H1 (cell line): ENCODE data around the gene ARMC9. TPM values are rescaled to one million over a fixed set of nuclear protein-coding genes. Genes with fewer than 3 reads are reported as not detected.

Experiments used
- CTCF ChIA-PET: fragments of 300-600 bp; sonication (Branson Sonifier 250); formaldehyde crosslinking; loops from one replicate; lab custom pipeline; 2021; ENCODE audit not compliant: partially characterized antibody; lab: Charles Lee
- POLR2A ChIA-PET: fragments of 300-600 bp; sonication (Branson Sonifier 250); formaldehyde crosslinking; loops from one replicate; lab custom pipeline; 2021; ENCODE audit warnings: inconsistent platforms; ENCODE audit not compliant: partially characterized antibody; lab: Charles Lee
- DNase-seq, 2 experiments: peaks; one replicate each; pipeline versions ENCODE4 v3.0.0 to v3.0.0-alpha.2; 2010 to 2022; ENCODE audit warnings: low spot score in 2 of 2, low read depth in 1 of 2, mixed read lengths in 1 of 2
- FAIRE-seq: peaks from 2 replicates; lab custom pipeline; 2011; peaks lifted over from hg19 to GRCh38; lab: Jason Lieb, UNC
- H2AFZ ChIP-seq: 2 replicates; pipeline ENCODE4 v1.8.1; 2012; ENCODE audit warnings: low read length, inconsistent platforms
- H2AK5ac ChIP-seq: 2 replicates; pipeline ENCODE4 v1.6.1; 2013; ENCODE audit warnings: low read depth, low read length
- H2BK120ac ChIP-seq: replicated peaks from 2 replicates; pipeline ENCODE3; 2013; ENCODE audit warnings: low read depth, low read length, inconsistent platforms
- H2BK12ac ChIP-seq: 2 replicates; pipeline ENCODE4 v1.6.1; 2013; ENCODE audit warnings: low read depth, low read length
- H2BK15ac ChIP-seq: 2 replicates; pipeline ENCODE4 v1.6.1; 2013; ENCODE audit warnings: low read length
- H2BK20ac ChIP-seq: 2 replicates; pipeline ENCODE4 v1.6.1; 2013; ENCODE audit warnings: low read length
- H2BK5ac ChIP-seq: 2 replicates; pipeline ENCODE4 v1.6.1; 2013; ENCODE audit warnings: low read depth, low read length
- H3K14ac ChIP-seq: 2 replicates; pipeline ENCODE4 v1.6.1; 2013; ENCODE audit warnings: inconsistent platforms; ENCODE audit not compliant: insufficient read length
- H3K18ac ChIP-seq: 2 replicates; pipeline ENCODE4 v1.6.1; 2013; ENCODE audit warnings: low read length; ENCODE audit errors: extremely low read depth
- H3K23ac ChIP-seq: 2 replicates; pipeline ENCODE4 v1.6.1; 2013; ENCODE audit warnings: inconsistent platforms; ENCODE audit not compliant: insufficient read length
- H3K23me2 ChIP-seq: 2 replicates; pipeline ENCODE4 v1.6.1; 2013; ENCODE audit warnings: low read depth, low read length
- H3K27ac ChIP-seq: 2 replicates; pipeline ENCODE4 v1.6.1; 2011; ENCODE audit warnings: low read depth, low read length, inconsistent platforms
- H3K27me3 ChIP-seq, 4 experiments: replicated peaks in 1 of 4; 1 replicate in 1 of 4; 2 replicates in 3 of 4; pipeline versions ENCODE4 v1.6.1 to v1.8.1; 2011 to 2013; ENCODE audit warnings: low read length in 3 of 4, mild to moderate bottlenecking in 3 of 4, inconsistent platforms in 2 of 4, mixed read lengths in 2 of 4, moderate library complexity in 1 of 4; ENCODE audit not compliant: control insufficient read depth in 3 of 4, insufficient read depth in 3 of 4; ENCODE audit errors: extremely low read depth in 1 of 4
- H3K36me3 ChIP-seq, 4 experiments: 2 replicates each; pipeline versions ENCODE4 v1.6.1 to v1.8.1; 2011 to 2013; ENCODE audit warnings: mild to moderate bottlenecking in 4 of 4, low read length in 3 of 4, moderate library complexity in 2 of 4, control low read depth in 1 of 4, inconsistent platforms in 1 of 4; ENCODE audit not compliant: insufficient read depth in 4 of 4, control insufficient read depth in 2 of 4
- H3K4ac ChIP-seq: replicated peaks from 2 replicates; pipeline ENCODE3; 2013; ENCODE audit warnings: low read length, low read depth, mixed read lengths, inconsistent platforms; ENCODE audit not compliant: insufficient read length
- H3K4me1 ChIP-seq, 4 experiments: replicated peaks in 1 of 4; 1 replicate in 1 of 4; 2 replicates in 3 of 4; pipeline versions ENCODE4 v1.6.1 to v1.8.1; 2011 to 2013; ENCODE audit warnings: low read length in 3 of 4, inconsistent platforms in 2 of 4, mixed read lengths in 1 of 4; ENCODE audit not compliant: insufficient read depth in 4 of 4, control insufficient read depth in 3 of 4
- H3K4me2 ChIP-seq, 2 experiments: 2 replicates each; pipeline versions ENCODE4 v1.6.1 to v1.8.1; 2011 to 2013; ENCODE audit warnings: low read depth in 2 of 2, low read length in 2 of 2, control low read depth in 1 of 2, inconsistent platforms in 1 of 2, mild to moderate bottlenecking in 1 of 2; ENCODE audit not compliant: insufficient read depth in 1 of 2
- H3K4me3 ChIP-seq, 4 experiments: fragments of 200-600, 300-600 bp in 1 of 4; sonication (generic), shearing (Covaris generic), sonication (Bioruptor Twin) in 1 of 4; 2 replicates each; pipeline versions ENCODE4 v1.5.1 to v1.8.1; 2011 to 2016; ENCODE audit warnings: low read length in 4 of 4, low read depth in 3 of 4, control low read depth in 2 of 4, inconsistent platforms in 2 of 4, mild to moderate bottlenecking in 2 of 4, mixed read lengths in 1 of 4, moderate library complexity in 1 of 4; ENCODE audit not compliant: insufficient read depth in 2 of 4; ENCODE audit errors: extremely low read depth in 1 of 4
- H3K56ac ChIP-seq: replicated peaks from 2 replicates; pipeline ENCODE3; 2013; ENCODE audit warnings: low read depth, mild to moderate bottlenecking, mixed read lengths, low read length, inconsistent platforms; ENCODE audit not compliant: insufficient read length
- H3K79me1 ChIP-seq: 2 replicates; pipeline ENCODE4 v1.6.1; 2013; ENCODE audit warnings: low read depth, low read length, control low read depth
- H3K79me2 ChIP-seq, 2 experiments: 2 replicates each; pipeline versions ENCODE4 v1.6.1 to v1.8.1; 2012 to 2013; ENCODE audit warnings: low read length in 2 of 2, mild to moderate bottlenecking in 2 of 2, inconsistent platforms in 1 of 2; ENCODE audit not compliant: insufficient read depth in 2 of 2, control insufficient read depth in 1 of 2
- H3K9ac ChIP-seq, 4 experiments: replicated peaks in 1 of 4; 1 replicate in 1 of 4; 2 replicates in 3 of 4; pipeline versions ENCODE4 v1.6.1 to v1.8.1; 2011 to 2013; ENCODE audit warnings: low read depth in 3 of 4, low read length in 3 of 4, control low read depth in 2 of 4, mild to moderate bottlenecking in 2 of 4, moderate library complexity in 2 of 4, inconsistent platforms in 1 of 4; ENCODE audit errors: extremely low read depth in 1 of 4
- H3K9me3 ChIP-seq, 2 experiments: 2 replicates each; pipeline versions ENCODE4 v1.6.1 to v1.8.1; 2012 to 2013; ENCODE audit warnings: mild to moderate bottlenecking in 2 of 2, moderate library complexity in 2 of 2, control low read depth in 1 of 2, inconsistent platforms in 1 of 2, low read depth in 1 of 2, low read length in 1 of 2, mixed read lengths in 1 of 2; ENCODE audit not compliant: insufficient read depth in 2 of 2
- H4K20me1 ChIP-seq, 2 experiments: replicated peaks in 1 of 2; 2 replicates each; pipeline versions ENCODE3 to v1.8.1; 2011 to 2013; ENCODE audit warnings: inconsistent platforms in 2 of 2, low read length in 2 of 2, mild to moderate bottlenecking in 1 of 2; ENCODE audit not compliant: insufficient read depth in 2 of 2, control insufficient read depth in 1 of 2
- H4K5ac ChIP-seq: 2 replicates; pipeline ENCODE4 v1.6.1; 2013; ENCODE audit warnings: low read length, low read depth, mixed read lengths, inconsistent platforms; ENCODE audit not compliant: insufficient read length
- H4K8ac ChIP-seq: 2 replicates; pipeline ENCODE4 v1.8.0; 2013; ENCODE audit warnings: mild to moderate bottlenecking, moderate library complexity, low read length, inconsistent platforms; ENCODE audit not compliant: insufficient read depth; ENCODE audit errors: extremely low read depth
- H4K91ac ChIP-seq: replicated peaks from 2 replicates; pipeline ENCODE3; 2013; ENCODE audit warnings: low read length, mixed read lengths, inconsistent platforms; ENCODE audit not compliant: insufficient read length
- GTF2F1 ChIP-seq: IDR thresholded peaks from 2 replicates; pipeline ENCODE4 v1.6.1; 2012; ENCODE audit warnings: low read depth, low read length, improper control_type of control experiment, borderline replicate concordance
- POLR2AphosphoS5 ChIP-seq: IDR thresholded peaks from 2 replicates; pipeline ENCODE4 v1.6.1; 2011; ENCODE audit warnings: low read depth, low read length
- WGBS, 2 experiments: shearing (Covaris generic) in 1 of 2; methylation state at CpG; one replicate each; pipeline versions ENCODE4 v1.1.6 to v1.1.7; 2013 to 2015; ENCODE audit warnings: low lambda C conversion rate in 2 of 2, mixed read lengths in 2 of 2, inconsistent platforms in 1 of 2, low coverage in 1 of 2, missing lambda C conversion rate in 1 of 2; ENCODE audit not compliant: insufficient replicate concordance in 2 of 2, insufficient coverage in 1 of 2, insufficient read length in 1 of 2; ENCODE audit errors: extremely low coverage in 1 of 2, missing lambda C conversion rate in 1 of 2; 5-methylcytosine and 5-hydroxymethylcytosine counted together
- polyA plus RNA-seq, 7 experiments: library from polyadenylated mRNA; depleted of rRNA in 3 of 7; stranded (reverse) in 5 of 7; unstranded in 2 of 7; fragments of >200 nt in 5 of 7; fragments of 200-250 nt in 2 of 7; gene quantifications; 1 replicate in 5 of 7; 2 replicates in 1 of 7; 4 replicates in 1 of 7; pipeline versions ENCODE4 v1.2.1 to v1.2.3, GENCODE V29; 2011 to 2013; ENCODE audit warnings: missing spikeins in 2 of 7, mixed read lengths in 2 of 7
- total RNA-seq: library from RNA; stranded (reverse); fragmentation: NEBNext Ultra II Directional; extraction: Animal tissue kit (Norgen Biotek cat#: 25700); gene quantifications from 2 replicates; pipeline ENCODE4 v1.2.1, GENCODE V29; 2021

The ARMC9 gene
- total and polyA plus RNA-seq, 2 of the 8 experiments (the other 6 are each of a cell fraction or from before 2014, with no cell fraction given): 23.2 to 36.1 TPM

- no peak overlapping the region for H2AK5ac ChIP-seq
- H3K79me1 ChIP-seq: no peaks in the 10 kb centered on the region
- H4K8ac ChIP-seq: no peak overlapping the region
- no peak overlapping the region for H2BK15ac ChIP-seq
- H3K36me3 ChIP-seq: no peaks in the 10 kb centered on the region; a peak in 1 of 8 replicates
- H2BK12ac ChIP-seq: no peak overlapping the region
- H3K56ac ChIP-seq: no peak overlapping the region
- peaks cover 0 to 8% (median 4%) of the 10 kb centered on the region in 4 experiments; a peak in 2 of 7 replicates for H3K4me1 ChIP-seq
- no peaks in the 10 kb centered on the region for H3K23me2 ChIP-seq
- H3K79me2 ChIP-seq: no peaks in the 10 kb centered on the region
- no peak overlapping the region for H3K4me3 ChIP-seq
- H2BK20ac ChIP-seq: no peak overlapping the region
- H2BK120ac ChIP-seq: no peak overlapping the region
- 99% methylated on average over 4 of the region's 4 CpGs; no CpG with 5 or more reads in 1 of the 2 experiments for WGBS, 2 experiments
- no peak overlapping the region for H2BK5ac ChIP-seq
- no peak for DNase-seq
- no peak overlapping the region for H3K9ac ChIP-seq
- no peak for FAIRE-seq
- H3K27ac ChIP-seq: no peak overlapping the region
- no peak overlapping the region for H3K23ac ChIP-seq
- TF ChIP-seq GTF2F1: no peak
- no peak for TF ChIP-seq POLR2AphosphoS5
- ChIA-PET POLR2A (interaction anchor here (0.5 kb wide), 1 partner anchor 70 kb away, joined by 4 read pairs; no protein-coding TSS in a partner anchor), CTCF (interaction anchor here (0.7 to 2.6 kb wide), 6 partner anchors 11 to 69 kb away, joined by 3 to 10 read pairs (median 4); no protein-coding TSS in a partner anchor)
- no peak overlapping the region for H3K14ac ChIP-seq
- no peaks in the 10 kb centered on the region for H3K27me3 ChIP-seq
- H3K4ac ChIP-seq: no peak overlapping the region
- no peaks in the 10 kb centered on the region for H3K9me3 ChIP-seq
- H4K5ac ChIP-seq: no peak overlapping the region
- H4K91ac ChIP-seq: no peak overlapping the region
- H3K4me2 ChIP-seq: no peak overlapping the region
- H4K20me1 ChIP-seq: no peaks in the 10 kb centered on the region
- H2AFZ ChIP-seq: no peak overlapping the region
- no peak overlapping the region for H3K18ac ChIP-seq
Observed at GRCh38 chr2:231343006-231343710, 144.7 kb downstream of the ARMC9 start.
